SK-N-MC (cell line): Measurements from ENCODE around the gene S100A5.
"Not testable (repeated sequence)": the region's sequence is repeated elsewhere in the genome, so short reads cannot be mapped to it uniquely, and the experiment has no call there.

Experiments
- DNase-seq: peaks from one replicate; pipeline ENCODE4 v3.0.0-alpha.2; 2011; ENCODE audit warnings: low read depth, low spot score
- H3K27ac ChIP-seq: fragments of 200-600 bp; sonication (generic); 2 replicates; pipeline ENCODE4 v1.5.1; 2016; ENCODE audit warnings: mixed run types
- H3K36me3 ChIP-seq: fragments of 200-600 bp; sonication (generic); 2 replicates; pipeline ENCODE4 v1.6.1; 2017; ENCODE audit warnings: antibody characterized with exemption, low read length, mixed read lengths; ENCODE audit not compliant: insufficient read depth
- H3K4me3 ChIP-seq: fragments of 200-600 bp; sonication (generic); 2 replicates; pipeline ENCODE4 v1.5.1; 2016
- H3K9ac ChIP-seq: fragments of 200-600 bp; sonication (generic); 2 replicates; pipeline ENCODE4 v1.8.0; 2017; ENCODE audit warnings: mixed run types, mixed read lengths; ENCODE audit not compliant: insufficient read length
- H3K9me3 ChIP-seq: fragments of 200-600 bp; sonication (generic); 2 replicates; pipeline ENCODE4 v1.6.1; 2017; ENCODE audit warnings: low read depth, mild to moderate bottlenecking, antibody characterized with exemption, low read length, moderate library complexity, mixed read lengths
- EZH2 ChIP-seq: fragments of 200-600 bp; sonication (generic); IDR thresholded peaks from one replicate; pipeline ENCODE4 v1.6.1; 2017; ENCODE audit warnings: antibody characterized with exemption
- FOXP2 ChIP-seq: optimal IDR thresholded peaks from 2 replicates; pipeline ENCODE3; 2011; ENCODE audit warnings: mild to moderate bottlenecking, moderate library complexity; ENCODE audit not compliant: insufficient read depth; ENCODE audit errors: extremely low read length, control extremely low read depth
- POLR2AphosphoS5 ChIP-seq: IDR thresholded peaks from 2 replicates; pipeline ENCODE4 v1.6.1; 2012; ENCODE audit warnings: mild to moderate bottlenecking, low read depth, low read length, borderline replicate concordance

The S100A5 gene

GRCh38 chr1:153569465-153569864 lies 28.7 kb upstream of the S100A5 start:
- Histone ChIP-seq H3K36me3 (no peaks in the 10 kb centered on the region), H3K9me3 (no peaks in the 10 kb centered on the region), H3K9ac (no peak overlapping the region), H3K4me3 (no peak overlapping the region), H3K27ac (no peak overlapping the region)
- DNase-seq, result no peak
- TF ChIP-seq POLR2AphosphoS5, result no peak
- TF ChIP-seq EZH2, result no peak
- TF ChIP-seq FOXP2, result no peak

GRCh38 chr1:153568367-153569099 lies 27.8 kb upstream of the S100A5 start:
- H3K27ac ChIP-seq, result no peak overlapping the region
- H3K4me3 ChIP-seq, result peak overlapping the region; percentile 63
- no peak for DNase-seq
- peak overlapping the region; percentile 48 for H3K9ac ChIP-seq
- no peaks in the 10 kb centered on the region for H3K36me3 ChIP-seq
- TF ChIP-seq EZH2, result no peak
- TF ChIP-seq POLR2AphosphoS5, result no peak
- TF ChIP-seq FOXP2, result no peak
- H3K9me3 ChIP-seq, result no peaks in the 10 kb centered on the region

GRCh38 chr1:153567621-153568366 lies 27.1 kb upstream of the S100A5 start:
- H3K27ac ChIP-seq, result peak overlapping the region; percentile 44; the same call in 1 of the 2 replicates
- peak overlapping the region; percentile 63; the same call in 1 of the 2 replicates for H3K4me3 ChIP-seq
- no peak for TF ChIP-seq POLR2AphosphoS5
- no peak for TF ChIP-seq EZH2
- TF ChIP-seq FOXP2, result no peak
- peak overlapping the region; percentile 48 for H3K9ac ChIP-seq
- no peaks in the 10 kb centered on the region for H3K9me3 ChIP-seq
- DNase-seq, result no peak
- H3K36me3 ChIP-seq, result no peaks in the 10 kb centered on the region

- no peak for DNase-seq
- H3K9me3 ChIP-seq, result no peaks in the 10 kb centered on the region
- H3K36me3 ChIP-seq, result no peaks in the 10 kb centered on the region
- H3K9ac ChIP-seq, result no peak overlapping the region
- peak overlapping the region; percentile 64; the same call in 1 of the 2 replicates for H3K27ac ChIP-seq
- H3K4me3 ChIP-seq, result no peak overlapping the region
- TF ChIP-seq POLR2AphosphoS5 (no peak), FOXP2 (no peak)
Measured at GRCh38 chr1:153566414-153567371, 26.0 kb upstream of the S100A5 start.

GRCh38 chr1:153565529-153566374 lies 25.0 kb upstream of the S100A5 start, which contains the start of gene S100A2:
TSS of gene S100A2 (minus strand) at chr1:153565844. CDS start at chr1:153563877, 1,967 bp downstream.
- Histone ChIP-seq H3K27ac (peak within 1 kb of the TSS; percentile 64), H3K9me3 (no peaks in the 10 kb centered on the region), H3K36me3 (no peaks in the 10 kb centered on the region), H3K9ac (peak within 1 kb of the TSS; percentile 32), H3K4me3 (no peak within 1 kb of the TSS)
- DNase-seq, result no peak
- TF ChIP-seq POLR2AphosphoS5 (no peak), EZH2 (no peak), FOXP2 (no peak)

GRCh38 chr1:153563991-153564390 lies 23.3 kb upstream of the S100A5 start:
- Histone ChIP-seq H3K9ac (no peak overlapping the region), H3K36me3 (no peaks in the 10 kb centered on the region), H3K9me3 (no peaks in the 10 kb centered on the region), H3K27ac (peak overlapping the region; percentile 62; the same call in 1 of the 2 replicates), H3K4me3 (no peak overlapping the region)
- DNase-seq, result no peak
- no peak for TF ChIP-seq EZH2
- no peak for TF ChIP-seq FOXP2
- no peak for TF ChIP-seq POLR2AphosphoS5

- no peaks in the 10 kb centered on the region for H3K36me3 ChIP-seq
- H3K4me3 ChIP-seq, result no peak overlapping the region
- no peak for TF ChIP-seq EZH2
- TF ChIP-seq FOXP2, result no peak
- no peak for TF ChIP-seq POLR2AphosphoS5
- no peak overlapping the region for H3K9ac ChIP-seq
- no peak overlapping the region for H3K27ac ChIP-seq
- no peak for DNase-seq
- H3K9me3 ChIP-seq, result no peaks in the 10 kb centered on the region
Measured at GRCh38 chr1:153563483-153563901, 22.8 kb upstream of the S100A5 start.

- not testable (repeated sequence) for H3K4me3 ChIP-seq, DNase-seq, H3K27ac ChIP-seq, H3K9me3 ChIP-seq, H3K9ac ChIP-seq, H3K36me3 ChIP-seq
Measured at GRCh38 chr1:153562021-153562420, 21.3 kb upstream of the S100A5 start.
